GM11168 (cell line): ENCODE measurements around the gene SRP68.

Source experiments
- in situ Hi-C: fragments of 300-500 bp; cut with MboI; formaldehyde crosslinking; loops from one replicate; pipeline ENCODE4 v1.12.0; 2022; ENCODE audit warnings: low sequenced_read_pairs; ENCODE audit not compliant: unreplicated experiment

Gene SRP68

GRCh38 chr17:76022973-76023899 is 49.1 kb downstream of the SRP68 start:
- in situ Hi-C loops, result loop anchor here (25.0 kb wide), 1 partner anchor 264 kb away; no protein-coding TSS in a partner anchor

DNA sequence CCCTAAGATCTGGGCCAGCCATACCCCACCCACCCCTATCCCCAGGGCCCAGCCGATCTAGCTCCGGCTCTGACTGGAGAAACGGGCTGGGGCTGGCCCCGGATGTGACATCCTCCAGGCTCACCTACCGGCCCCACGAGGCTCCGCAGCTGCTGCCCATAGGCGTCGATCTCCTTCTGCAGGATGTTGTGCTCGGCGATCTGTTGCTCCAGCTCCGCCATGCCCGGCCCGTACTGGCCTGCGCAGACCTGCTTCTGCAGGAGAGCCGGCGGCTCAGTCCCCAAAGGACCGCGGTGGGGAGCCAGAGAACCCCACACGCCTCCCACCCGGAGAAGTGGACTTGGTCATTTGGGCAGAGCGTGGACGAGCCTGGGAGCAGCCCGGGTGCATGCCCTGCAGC is 50.0 kb downstream of the SRP68 start:
- in situ Hi-C loops, result loop anchor here (25.0 kb wide), 1 partner anchor 265 kb away; no protein-coding TSS in a partner anchor

GRCh38 chr17:76019833-76020467 is 52.4 kb downstream of the SRP68 start:
- in situ Hi-C loops, result loop anchor here (25.0 kb wide), 1 partner anchor 267 kb away; no protein-coding TSS in a partner anchor

GRCh38 chr17:76018801-76019200 is 53.5 kb downstream of the SRP68 start:
- in situ Hi-C loops, result loop anchor here (25.0 kb wide), 1 partner anchor 268 kb away; no protein-coding TSS in a partner anchor

- in situ Hi-C loops, result loop anchor here (25.0 kb wide), 1 partner anchor 269 kb away; no protein-coding TSS in a partner anchor
These were observed 54.0 kb downstream of the SRP68 start for GRCh38 chr17:76018340-76018680.

DNA sequence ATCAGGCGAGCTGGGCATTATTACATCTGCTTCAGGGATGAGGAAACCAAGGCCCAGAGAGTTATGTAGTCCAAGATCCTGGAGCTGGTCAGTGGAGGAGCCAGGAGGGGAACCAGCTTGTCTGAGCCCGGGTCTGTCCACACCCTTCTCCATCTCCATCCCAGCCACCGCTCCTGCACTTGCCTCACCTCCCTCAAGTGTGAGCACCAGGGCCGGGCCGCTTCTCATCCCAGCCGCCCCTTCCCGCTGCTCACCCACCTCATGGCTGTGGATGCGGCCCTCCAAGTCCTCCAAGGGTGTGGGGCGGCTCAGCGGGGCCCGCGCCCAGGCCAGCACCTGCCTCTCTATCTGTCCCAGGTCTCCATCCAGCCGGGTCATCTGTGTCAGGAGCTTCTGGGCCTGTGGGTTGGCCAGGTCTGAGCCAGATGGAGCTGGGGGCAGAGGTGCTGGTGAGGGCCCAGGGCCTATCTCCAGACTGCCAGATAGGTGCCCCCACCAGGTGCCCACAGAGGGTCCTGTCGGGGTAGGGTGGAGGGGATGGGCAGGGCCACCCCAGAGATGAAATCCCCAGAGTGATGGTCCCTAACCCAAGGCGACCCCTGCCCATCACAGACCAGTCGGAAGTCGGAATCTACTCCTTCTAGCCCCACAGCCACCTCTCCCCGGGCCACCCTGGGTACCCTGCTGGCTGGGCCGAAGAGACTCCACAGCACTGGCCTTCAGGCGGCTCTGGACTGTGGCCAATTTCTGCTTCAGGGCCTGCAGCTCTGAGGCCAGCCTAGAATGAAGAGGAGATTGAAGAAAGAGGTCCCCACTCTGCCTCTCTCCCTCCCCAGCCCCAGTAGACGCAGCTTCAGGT is 54.6 kb downstream of the SRP68 start:
- in situ Hi-C loops, result loop anchor here (25.0 kb wide), 1 partner anchor 270 kb away; no protein-coding TSS in a partner anchor

GRCh38 chr17:76014925-76015261 is 57.4 kb downstream of the SRP68 start:
- in situ Hi-C loops, result loop anchor here (25.0 kb wide), 1 partner anchor 272 kb away; no protein-coding TSS in a partner anchor

DNA sequence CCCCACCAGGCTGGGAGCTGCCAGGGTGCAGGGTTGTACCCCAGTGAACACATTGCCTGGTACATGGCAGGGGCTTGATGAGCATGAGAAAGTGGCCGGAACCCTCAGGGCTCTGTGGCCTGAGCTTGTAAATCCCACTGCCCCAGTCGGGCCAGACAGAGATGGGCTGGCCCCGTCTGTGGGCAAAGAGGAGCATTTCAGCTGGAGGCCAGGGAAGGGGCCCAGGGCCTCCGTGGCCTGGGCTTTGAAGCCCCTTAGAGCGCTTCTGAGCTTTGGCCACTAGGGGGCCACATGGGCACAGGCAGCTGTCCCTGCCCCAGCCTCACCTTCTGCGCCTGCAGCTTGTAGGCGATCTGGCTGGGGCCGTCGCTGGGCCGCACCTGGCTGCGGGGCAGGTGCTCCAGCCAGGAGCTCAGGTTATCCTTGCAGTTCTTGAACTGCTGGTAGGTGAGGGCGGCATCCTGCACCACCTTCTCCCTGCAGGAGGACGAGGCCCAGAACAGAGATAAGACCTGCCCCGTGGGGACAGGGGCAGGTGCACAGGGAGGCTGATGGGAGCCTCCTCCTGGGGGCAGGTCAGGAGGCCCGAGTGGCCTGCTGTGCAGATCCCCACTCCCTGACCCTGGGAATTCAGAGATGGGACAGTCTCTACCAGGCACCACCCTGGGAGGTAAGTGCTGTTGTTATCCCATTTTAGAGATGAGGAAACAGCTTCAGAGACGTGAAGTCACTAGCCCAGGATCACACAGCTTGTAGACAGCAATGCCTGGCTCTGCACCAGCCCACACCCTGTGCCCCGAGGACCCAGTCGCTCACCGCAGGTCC is 58.0 kb downstream of the SRP68 start:
- in situ Hi-C loops, result loop anchor here (25.0 kb wide), 1 partner anchor 273 kb away; no protein-coding TSS in a partner anchor

DNA sequence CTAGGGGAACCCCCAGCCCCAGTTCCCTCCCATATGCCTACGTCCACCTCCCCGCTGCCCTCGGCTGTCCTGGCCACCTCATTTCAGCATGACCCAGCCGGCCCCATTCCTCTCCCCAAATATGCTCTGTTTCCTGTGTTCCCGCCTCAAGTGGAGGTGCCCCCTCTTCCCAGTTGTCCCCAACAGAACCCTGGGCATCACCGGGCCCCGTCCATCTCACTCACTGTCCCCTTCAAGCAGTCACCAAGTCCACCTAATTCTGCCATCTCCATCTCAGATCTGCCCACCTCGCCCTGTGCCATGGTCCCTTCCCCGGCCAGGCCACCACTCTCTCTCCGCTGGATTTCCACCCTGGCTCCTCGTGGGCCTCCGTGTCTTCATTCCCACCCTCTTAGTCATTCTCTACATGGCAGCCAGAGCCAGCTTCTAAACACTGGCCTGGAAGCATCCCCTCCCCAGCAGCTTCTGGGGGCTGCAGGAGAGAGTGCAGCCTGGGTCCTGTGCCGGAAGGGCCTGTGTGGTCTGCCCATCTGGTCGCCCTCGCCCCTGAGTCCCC is 58.9 kb downstream of the SRP68 start:
- in situ Hi-C loops, result loop anchor here (25.0 kb wide), 1 partner anchor 274 kb away; no protein-coding TSS in a partner anchor

DNA sequence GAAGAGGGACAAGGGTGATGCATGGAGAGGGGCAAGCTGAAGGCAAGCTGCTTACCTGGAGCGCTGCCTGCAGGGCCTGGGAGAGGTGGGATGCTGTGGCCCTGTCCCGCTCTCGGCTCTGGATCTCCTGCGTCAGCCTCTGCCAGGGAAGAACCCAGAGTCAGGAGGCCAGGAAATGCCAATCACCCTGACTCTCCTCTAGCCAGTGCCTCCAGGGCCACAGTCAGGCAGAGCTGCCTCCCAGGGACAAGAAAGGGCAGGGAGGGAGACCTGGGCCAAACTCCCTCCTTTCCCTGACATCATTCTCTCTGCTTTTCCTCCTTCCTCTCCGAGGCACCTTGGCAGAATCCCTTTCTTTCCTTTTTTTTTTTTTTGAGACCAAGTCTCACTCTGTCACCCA is 60.4 kb downstream of the SRP68 start:
- in situ Hi-C loops, result loop anchor here (25.0 kb wide), 1 partner anchor 275 kb away; no protein-coding TSS in a partner anchor

GRCh38 chr17:76009969-76010661 is 62.2 kb downstream of the SRP68 start:
- in situ Hi-C loops, result loop anchor here (10.0 to 25.0 kb wide), 2 partner anchors 95 to 277 kb away; no protein-coding TSS in a partner anchor

DNA sequence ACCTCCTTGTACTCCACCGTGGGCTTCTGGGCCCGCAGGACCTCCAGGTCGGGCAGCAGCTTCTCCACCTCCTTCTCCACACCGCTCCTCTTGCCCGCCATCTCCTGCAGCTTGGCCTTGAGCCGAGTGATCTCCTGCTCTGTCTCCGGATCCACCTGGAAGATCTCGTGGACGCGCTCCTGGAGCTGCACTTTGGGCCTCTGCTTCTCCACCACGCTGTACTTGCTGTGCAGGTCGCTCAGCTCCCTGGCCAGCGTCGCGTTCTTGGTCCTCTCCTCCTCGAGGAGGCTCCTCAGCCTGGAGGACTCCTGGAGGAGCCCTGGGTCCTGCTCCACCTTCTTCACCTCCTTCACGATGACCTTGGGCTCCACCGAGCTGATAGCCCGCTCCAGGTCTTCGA is 62.9 kb downstream of the SRP68 start:
- in situ Hi-C loops, result loop anchor here (10.0 to 25.0 kb wide), 2 partner anchors 95 to 278 kb away; no protein-coding TSS in a partner anchor

DNA sequence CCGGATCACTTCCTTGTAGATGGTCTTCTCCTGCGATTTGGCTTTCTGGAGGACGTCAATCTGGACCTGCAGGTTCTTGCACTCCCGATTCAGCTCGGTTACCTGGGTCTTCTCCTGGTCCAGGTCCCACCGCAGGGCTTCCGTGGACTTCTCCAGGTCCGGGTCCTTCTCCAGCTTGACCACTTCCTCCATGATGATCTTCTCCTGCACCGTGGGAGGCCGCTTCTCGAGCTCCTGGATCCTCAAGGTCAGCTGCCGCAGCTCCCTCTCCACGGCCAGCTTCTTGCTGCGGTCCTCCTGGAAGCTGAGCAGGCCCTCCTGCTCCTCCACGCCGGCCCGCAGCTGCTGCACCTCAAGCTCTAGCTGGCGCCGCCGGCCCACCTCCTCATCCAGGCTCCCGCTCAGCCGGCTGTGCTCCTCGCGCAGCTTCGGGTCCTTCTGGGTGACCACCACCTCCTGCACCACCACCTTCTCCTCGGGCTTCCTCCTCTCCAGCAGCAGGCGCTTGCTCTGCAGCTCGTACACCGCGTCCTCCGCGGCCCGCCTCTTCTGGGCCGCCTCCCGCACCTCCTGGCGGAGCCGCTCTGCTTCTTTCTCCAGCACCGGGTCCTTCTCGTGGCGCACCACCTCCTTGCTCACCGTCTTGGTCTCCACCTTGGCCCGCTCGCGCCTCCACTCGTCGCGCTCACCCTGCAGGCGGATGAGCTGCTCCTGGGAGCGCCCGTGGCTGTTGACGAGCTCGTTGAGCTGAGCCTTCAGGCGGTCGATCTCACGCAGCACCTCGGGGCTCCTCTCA is 63.5 kb downstream of the SRP68 start:
- in situ Hi-C loops, result loop anchor here (10.0 to 25.0 kb wide), 2 partner anchors 94 to 278 kb away; no protein-coding TSS in a partner anchor

DNA sequence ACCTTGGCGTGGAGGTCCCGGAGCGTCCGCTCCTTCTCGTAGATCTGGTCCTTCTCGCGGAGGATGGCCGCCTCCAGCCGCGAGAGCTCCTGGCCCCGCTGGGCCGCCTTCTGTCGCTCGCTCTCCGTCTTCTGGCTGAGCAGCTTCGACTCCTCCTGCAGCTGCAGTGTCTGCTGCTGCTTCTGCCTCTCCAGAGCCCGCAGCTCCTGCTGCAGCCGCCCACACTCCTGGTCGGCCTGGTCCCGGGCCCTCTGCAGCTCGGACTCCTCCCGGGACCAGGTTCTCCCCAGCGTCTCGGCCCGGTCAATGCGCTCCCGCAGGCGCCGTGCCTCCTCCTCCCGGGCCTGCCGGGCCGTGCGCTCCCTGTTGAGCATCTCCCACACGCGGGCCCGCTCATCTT is 64.1 kb downstream of the SRP68 start:
- in situ Hi-C loops, result loop anchor here (10.0 to 25.0 kb wide), 2 partner anchors 93 to 279 kb away; no protein-coding TSS in a partner anchor

DNA sequence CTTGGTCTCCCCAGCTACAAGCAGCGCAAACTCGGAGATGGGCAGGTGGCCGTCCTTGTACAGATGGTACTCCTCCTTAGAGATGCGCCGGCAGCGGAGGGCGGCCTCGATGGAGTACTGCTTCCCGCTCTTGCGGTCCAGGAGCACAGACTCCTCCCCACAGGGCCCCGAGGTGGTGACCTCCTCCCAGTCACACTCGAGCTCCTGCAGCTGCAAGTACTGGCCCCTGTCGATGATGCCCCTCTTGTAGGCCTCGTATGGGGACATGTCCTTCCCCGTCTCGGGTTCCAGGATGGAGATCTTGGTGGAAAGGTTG is 64.5 kb downstream of the SRP68 start:
- in situ Hi-C loops, result loop anchor here (10.0 to 25.0 kb wide), 2 partner anchors 93 to 279 kb away; no protein-coding TSS in a partner anchor

- in situ Hi-C loops, result loop anchor here (10.0 to 25.0 kb wide), 2 partner anchors 92 to 280 kb away; no protein-coding TSS in a partner anchor
These were observed 65.0 kb downstream of the SRP68 start for GRCh38 chr17:76007131-76007849.
